ENCODE data around the gene STX8. TPM values are rescaled to one million over a fixed set of nuclear protein-coding genes. Genes with fewer than 3 reads are reported as not detected.
"Not testable (repeated sequence)": the region's sequence is repeated elsewhere in the genome, so short reads cannot be mapped to it uniquely, and the experiment has no call there.

The STX8 gene
- total RNA-seq, 2 experiments from 2014 or later: 84.8 to 91.7 TPM

DNA sequence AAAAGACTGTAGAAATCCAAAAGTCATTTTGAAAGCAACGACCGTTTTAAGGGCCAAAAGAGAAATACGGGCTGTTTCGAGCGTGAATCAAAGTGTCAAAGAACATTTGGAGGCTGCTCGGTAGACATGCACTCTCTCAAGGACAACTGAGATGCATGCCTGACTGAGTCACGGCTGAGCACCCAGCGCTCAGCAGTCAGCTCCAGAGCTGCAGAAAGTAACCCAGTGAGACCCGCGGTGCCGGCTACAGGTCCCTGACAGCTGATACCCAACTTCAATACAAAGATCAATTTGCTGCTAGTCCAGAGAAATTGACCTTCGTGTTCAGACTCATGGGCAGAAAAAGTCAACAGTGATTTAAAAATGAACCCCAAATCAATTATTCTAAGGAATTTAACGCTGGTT is 214.9 kb downstream of the STX8 start:
- Mint-ChIP-seq H3K9me3 (no peaks in the 10 kb centered on the region), H3K27me3 (no peaks in the 10 kb centered on the region), H3K4me3 (no peak overlapping the region), H3K4me1 (peaks cover 3% of the 10 kb centered on the region), H3K27ac (no peak overlapping the region), H3K36me3 (ENCODE audit: low read depth) (no peaks in the 10 kb centered on the region)
- DNase-seq: no peak
- ChIA-PET POLR2A (no interaction called here), CTCF (no interaction called here)

DNA sequence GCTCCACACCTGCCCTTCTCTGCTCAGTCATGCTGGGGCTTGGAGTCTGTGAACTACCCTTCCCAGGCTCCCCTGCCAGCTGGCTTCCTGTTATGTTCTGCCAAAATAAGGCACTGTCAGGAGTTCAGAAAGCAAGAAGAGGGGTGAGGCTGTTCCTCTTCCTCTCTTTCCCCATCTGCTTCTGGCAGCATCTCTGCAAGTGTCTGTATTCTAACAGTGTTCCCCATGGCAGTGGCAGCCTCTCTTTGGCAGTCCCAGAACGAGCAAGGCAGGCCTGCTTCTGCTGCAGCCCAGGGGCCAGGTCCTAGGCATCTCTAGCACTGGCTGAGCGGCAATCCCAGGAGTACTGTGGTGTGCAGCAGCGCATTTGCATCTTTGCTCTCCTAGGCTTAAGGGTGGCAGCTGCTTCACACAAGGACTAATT is 219.1 kb downstream of the STX8 start:
- no peak overlapping the region for H3K27ac Mint-ChIP-seq
- no peaks in the 10 kb centered on the region for H3K9me3 Mint-ChIP-seq
- H3K27me3 Mint-ChIP-seq: no peaks in the 10 kb centered on the region
- CTCF ChIA-PET: no interaction called here
- POLR2A ChIA-PET: no interaction called here
- no peaks in the 10 kb centered on the region for H3K36me3 Mint-ChIP-seq (ENCODE audit: low read depth)
- no peaks in the 10 kb centered on the region for H3K4me1 Mint-ChIP-seq
- DNase-seq: no peak
- H3K4me3 Mint-ChIP-seq: no peak overlapping the region

DNA sequence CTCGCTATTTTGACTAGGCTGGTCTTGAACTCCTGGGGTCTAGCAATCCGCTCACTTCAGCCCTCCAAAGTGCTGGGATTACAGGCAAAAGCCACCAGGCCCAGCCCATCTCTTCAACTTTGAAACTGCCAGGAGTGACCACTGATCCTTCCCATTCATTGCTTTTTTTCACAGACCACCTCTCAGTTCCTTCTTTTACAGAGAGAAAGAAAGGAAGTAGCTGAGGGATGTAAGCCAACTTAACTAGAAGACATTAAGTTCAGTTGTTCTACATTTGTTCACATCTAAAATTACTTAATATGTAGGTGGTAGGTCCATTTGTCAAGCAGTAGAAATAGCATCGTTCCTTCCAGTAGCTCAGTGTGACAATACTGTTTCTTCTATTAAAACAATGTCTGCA is 219.8 kb downstream of the STX8 start:
- no peak overlapping the region for H3K4me3 Mint-ChIP-seq
- no peaks in the 10 kb centered on the region for H3K4me1 Mint-ChIP-seq
- ChIA-PET POLR2A (no interaction called here), CTCF (interaction anchor here (0.7 kb wide), 1 partner anchor 17 kb away, joined by 3 read pairs; no protein-coding TSS in a partner anchor)
- H3K27ac Mint-ChIP-seq: no peak overlapping the region
- no peak for DNase-seq
- no peaks in the 10 kb centered on the region for H3K27me3 Mint-ChIP-seq
- no peaks in the 10 kb centered on the region for H3K9me3 Mint-ChIP-seq
- H3K36me3 Mint-ChIP-seq (ENCODE audit: low read depth): no peaks in the 10 kb centered on the region

DNA sequence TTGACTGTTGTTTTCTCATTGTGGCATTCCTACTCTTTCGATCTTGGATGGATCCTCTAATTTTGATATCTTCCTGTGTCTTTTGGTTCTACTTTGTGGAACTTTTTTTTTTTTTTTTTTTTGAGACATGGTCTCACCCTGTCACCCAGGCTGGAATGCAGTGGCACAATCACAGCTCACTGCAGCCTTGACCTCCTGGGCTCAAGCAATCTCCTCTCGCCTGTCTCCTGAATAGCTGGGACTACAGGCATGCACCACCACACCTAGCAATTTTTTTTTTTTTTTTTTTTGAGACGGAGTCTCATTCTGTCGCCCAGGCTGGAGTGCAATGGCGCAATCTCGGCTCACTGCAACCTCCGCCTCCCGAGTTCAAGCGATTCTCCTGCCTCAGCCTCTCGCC is 220.4 kb downstream of the STX8 start:
- CTCF ChIA-PET: interaction anchor here (0.5 to 0.7 kb wide), 3 partner anchors 17 to 155 kb away, joined by 3 to 6 read pairs (median 5); no protein-coding TSS in a partner anchor
- DNase-seq; H3K4me3 Mint-ChIP-seq; H3K36me3 Mint-ChIP-seq (ENCODE audit: low read depth); H3K27ac Mint-ChIP-seq; H3K9me3 Mint-ChIP-seq; POLR2A ChIA-PET; H3K4me1 Mint-ChIP-seq; H3K27me3 Mint-ChIP-seq: not testable (repeated sequence)

DNA sequence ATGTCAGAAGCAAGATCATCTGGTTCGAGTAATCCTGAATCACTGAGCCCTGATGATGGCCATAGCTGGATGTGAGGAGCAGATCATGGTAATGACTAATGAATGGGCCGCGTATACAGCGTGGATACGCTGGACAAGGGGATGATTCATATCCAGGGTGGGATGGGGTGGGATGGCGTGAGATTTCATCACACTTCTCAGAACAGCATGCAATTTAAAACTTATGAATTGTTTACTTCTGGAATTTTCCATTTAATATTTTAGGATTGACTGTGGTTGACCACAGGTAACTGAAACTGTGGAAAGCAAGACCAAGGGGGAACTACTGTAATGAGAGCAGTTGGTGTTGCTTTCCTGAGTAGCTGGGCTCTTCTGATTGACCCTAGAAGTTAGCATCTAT is 225.5 kb downstream of the STX8 start:
- Mint-ChIP-seq H3K9me3 (no peaks in the 10 kb centered on the region), H3K36me3 (ENCODE audit: low read depth) (no peaks in the 10 kb centered on the region), H3K4me1 (peaks cover 3% of the 10 kb centered on the region), H3K27ac (no peak overlapping the region), H3K27me3 (no peaks in the 10 kb centered on the region), H3K4me3 (no peak overlapping the region)
- no peak for DNase-seq
- POLR2A ChIA-PET: no interaction called here
- CTCF ChIA-PET: no interaction called here

DNA sequence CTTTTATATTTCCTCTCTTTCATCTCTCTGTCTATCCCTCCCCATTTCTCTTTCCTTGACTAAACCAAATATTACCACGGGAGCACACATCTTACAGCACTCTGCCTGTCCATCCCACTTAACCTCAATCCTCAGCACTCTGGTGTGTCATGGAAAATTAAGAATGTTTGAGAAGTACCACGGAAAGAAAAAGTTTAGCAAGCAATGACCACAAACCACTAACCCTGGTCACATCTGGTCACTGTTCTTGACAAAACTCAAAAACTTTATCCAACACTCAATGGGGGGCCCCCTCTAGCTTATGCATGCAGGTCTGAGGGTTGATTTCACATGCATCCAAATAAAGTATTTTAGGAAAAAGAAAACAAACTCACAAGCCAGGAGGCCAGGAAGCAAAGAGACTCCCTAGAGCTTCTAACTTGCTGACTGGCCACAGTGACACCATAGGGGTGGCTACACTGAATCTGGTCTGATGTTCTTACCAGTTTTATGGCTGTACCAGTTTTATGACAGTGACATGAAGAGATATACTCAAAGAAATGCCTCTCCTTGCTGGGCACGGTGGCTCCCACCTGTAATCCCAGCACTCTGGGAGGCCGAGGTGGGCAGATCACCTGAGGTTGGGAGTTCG is 229.2 kb downstream of the STX8 start:
- POLR2A ChIA-PET: no interaction called here
- Mint-ChIP-seq H3K27me3 (no peaks in the 10 kb centered on the region), H3K4me3 (no peak overlapping the region), H3K9me3 (no peaks in the 10 kb centered on the region), H3K27ac (no peak overlapping the region), H3K4me1 (peaks cover 3% of the 10 kb centered on the region), H3K36me3 (ENCODE audit: low read depth) (no peaks in the 10 kb centered on the region)
- DNase-seq: no peak
- CTCF ChIA-PET: interaction anchor here (0.6 kb wide), 1 partner anchor 177 kb away, joined by 3 read pairs; no protein-coding TSS in a partner anchor

DNA sequence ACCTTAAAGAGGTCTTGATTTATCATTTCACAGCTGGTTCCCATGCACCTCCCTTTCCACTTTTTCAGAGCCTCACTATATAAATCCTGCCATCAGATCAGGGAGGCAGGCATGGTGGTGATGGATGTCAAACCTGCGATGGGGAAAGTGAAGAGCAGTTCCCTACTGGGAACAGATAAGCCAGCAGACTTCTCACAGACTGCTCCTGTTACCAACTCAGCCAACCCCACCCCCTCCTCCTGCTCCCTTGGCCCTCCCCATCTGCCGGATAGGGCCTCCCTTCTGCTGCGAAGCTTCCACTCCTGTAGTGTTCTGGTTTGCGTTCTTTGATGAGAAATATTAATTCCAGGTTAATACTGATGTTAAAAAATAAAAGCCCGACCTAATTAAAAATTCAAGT is 232.1 kb downstream of the STX8 start:
- CTCF ChIA-PET: no interaction called here
- H3K27ac Mint-ChIP-seq: no peak overlapping the region
- H3K4me1 Mint-ChIP-seq: peaks cover 3% of the 10 kb centered on the region
- POLR2A ChIA-PET: no interaction called here
- peaks cover under 1% of the 10 kb centered on the region for H3K9me3 Mint-ChIP-seq
- H3K36me3 Mint-ChIP-seq (ENCODE audit: low read depth): no peaks in the 10 kb centered on the region
- no peaks in the 10 kb centered on the region for H3K27me3 Mint-ChIP-seq
- no peak overlapping the region for H3K4me3 Mint-ChIP-seq
- no peak for DNase-seq

DNA sequence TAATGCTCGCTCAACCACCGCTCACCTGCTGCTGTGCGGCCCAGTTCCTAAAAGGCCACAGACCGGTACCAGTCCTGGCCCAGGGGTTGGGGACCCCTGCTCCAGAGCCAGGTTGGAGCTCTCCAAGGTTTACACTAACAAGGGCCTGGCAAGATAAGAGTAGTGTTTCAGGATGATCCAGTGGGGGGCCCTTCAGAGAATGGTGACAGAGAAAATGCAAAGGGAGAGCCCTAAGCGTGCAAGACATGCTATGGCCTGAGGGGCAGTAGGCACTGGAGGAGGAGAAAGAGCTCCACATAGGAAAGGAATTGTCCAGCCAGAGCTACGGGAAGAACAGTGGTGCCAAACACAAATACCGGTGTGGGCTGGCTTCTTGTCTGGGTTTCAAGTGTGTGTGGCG is 233.4 kb downstream of the STX8 start:
- peaks cover 3% of the 10 kb centered on the region for H3K4me1 Mint-ChIP-seq
- H3K27me3 Mint-ChIP-seq: no peaks in the 10 kb centered on the region
- CTCF ChIA-PET: interaction anchor here (0.6 to 1.1 kb wide), 2 partner anchors 35 to 558 kb away, joined by 3 to 6 read pairs; no protein-coding TSS in a partner anchor
- no peak overlapping the region for H3K4me3 Mint-ChIP-seq
- peaks cover 2% of the 10 kb centered on the region for H3K36me3 Mint-ChIP-seq (ENCODE audit: low read depth)
- POLR2A ChIA-PET: no interaction called here
- H3K9me3 Mint-ChIP-seq: peaks cover 7% of the 10 kb centered on the region
- no peak for DNase-seq
- H3K27ac Mint-ChIP-seq: no peak overlapping the region

DNA sequence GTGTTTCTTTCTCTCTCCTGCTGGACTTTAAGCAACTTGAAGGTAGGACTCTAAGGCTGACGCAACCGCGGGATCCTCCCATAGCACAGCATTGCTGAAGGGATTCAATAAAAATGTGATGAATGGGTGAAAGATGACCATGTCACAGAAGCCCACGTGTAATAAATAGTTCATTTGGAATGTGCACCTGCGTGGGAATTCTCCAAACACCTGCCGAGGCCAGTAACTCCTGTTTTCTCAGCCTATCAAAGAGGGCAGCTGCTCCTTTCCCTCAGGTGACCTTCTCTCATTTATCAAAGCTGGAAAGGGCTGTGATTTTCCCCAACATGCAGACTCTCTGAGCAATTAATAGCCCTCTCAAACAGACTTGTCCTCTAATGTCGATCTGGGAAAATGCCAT is 235.7 kb downstream of the STX8 start:
- no peak overlapping the region for H3K27ac Mint-ChIP-seq
- POLR2A ChIA-PET: no interaction called here
- H3K27me3 Mint-ChIP-seq: no peaks in the 10 kb centered on the region
- H3K9me3 Mint-ChIP-seq: peaks cover 15% of the 10 kb centered on the region
- no peak overlapping the region for H3K4me3 Mint-ChIP-seq
- CTCF ChIA-PET: no interaction called here
- H3K4me1 Mint-ChIP-seq: no peaks in the 10 kb centered on the region
- peaks cover 2% of the 10 kb centered on the region for H3K36me3 Mint-ChIP-seq (ENCODE audit: low read depth)
- DNase-seq: no peak

DNA sequence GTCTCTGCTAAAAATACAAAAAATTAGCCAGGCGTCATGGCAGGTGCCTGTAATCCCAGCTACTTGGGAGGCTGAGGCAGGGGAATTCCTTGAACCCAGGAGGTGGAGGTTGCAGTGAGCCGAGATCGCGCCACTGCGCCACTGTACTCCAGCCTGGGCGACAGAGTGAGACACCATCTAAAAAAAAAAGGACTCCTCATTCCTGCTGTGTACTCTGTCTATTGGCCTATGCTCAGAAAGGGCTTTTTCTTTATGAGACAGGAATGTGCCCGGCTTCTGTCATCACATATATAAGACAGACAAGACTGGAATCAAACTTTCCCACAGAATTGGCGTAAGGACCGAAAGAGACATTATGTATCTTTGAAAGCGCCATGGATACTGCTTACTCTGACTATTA is 236.1 kb downstream of the STX8 start:
- H3K27ac Mint-ChIP-seq; H3K4me1 Mint-ChIP-seq; CTCF ChIA-PET; DNase-seq; H3K27me3 Mint-ChIP-seq; H3K36me3 Mint-ChIP-seq (ENCODE audit: low read depth); POLR2A ChIA-PET; H3K4me3 Mint-ChIP-seq: not testable (repeated sequence)
- H3K9me3 Mint-ChIP-seq: peaks cover 20% of the 10 kb centered on the region

DNA sequence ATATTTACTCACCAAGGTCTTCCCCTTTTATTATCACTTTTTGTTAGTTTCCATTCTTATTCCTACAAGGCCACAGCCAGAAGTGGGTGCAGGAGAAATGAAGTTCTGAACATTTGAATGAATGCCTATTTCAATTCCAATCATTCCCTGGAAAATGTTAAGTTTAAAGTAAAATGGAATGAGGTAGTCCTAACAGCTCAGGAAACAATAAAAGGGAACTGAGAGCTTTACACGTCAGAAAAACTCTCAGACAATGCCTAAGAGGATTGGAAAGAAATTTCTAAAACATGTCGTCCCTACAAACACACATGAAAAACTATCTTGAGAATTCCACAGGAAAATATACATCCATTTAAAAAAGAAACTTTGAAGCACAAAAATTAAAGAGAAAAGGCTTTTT is 238.8 kb downstream of the STX8 start:
- CTCF ChIA-PET: no interaction called here
- no peaks in the 10 kb centered on the region for H3K4me1 Mint-ChIP-seq

DNA sequence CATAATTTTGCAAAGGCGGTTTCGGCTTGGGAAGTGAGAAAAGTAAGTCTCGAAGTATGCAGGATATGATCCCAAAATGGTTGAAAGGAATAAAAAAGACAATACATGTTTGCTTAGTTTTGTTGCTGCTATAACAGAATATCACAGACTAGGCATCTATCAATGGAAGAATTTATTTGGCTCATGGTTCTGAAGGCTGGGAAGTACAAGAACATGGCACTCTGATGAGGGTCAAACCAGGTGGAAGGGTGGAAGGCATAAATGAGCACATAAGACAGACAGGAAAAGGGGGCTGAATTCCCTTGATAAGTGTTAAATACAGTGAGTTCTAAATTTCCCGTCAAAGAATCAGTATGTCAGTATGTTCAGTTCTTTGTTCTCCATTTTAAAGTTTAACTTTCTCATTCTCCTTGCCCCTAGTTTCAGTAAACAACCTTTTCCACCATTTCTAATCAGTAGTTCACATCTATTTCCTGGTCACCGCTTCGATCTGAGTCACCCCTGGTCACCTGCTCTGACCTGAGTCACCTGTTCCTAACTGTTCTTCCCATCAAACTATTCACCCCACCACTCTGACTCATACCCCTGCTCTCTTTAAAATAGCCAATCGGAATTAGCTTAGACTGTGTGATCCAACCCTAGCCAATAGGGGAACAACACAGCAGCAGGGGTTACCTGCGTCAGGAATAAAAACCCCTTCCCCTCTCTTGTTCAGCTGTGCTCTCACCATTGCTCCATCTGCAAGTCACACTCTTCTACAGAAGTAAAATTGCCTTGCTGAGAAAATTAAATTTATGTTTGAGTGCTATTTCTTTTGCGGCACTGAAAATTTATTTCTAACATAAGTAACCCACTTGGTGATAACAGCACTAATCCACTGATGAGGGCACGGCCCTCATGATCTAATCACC is 240.8 kb downstream of the STX8 start:
- no peak overlapping the region for H3K4me3 Mint-ChIP-seq
- no peak for DNase-seq
- no peak overlapping the region for H3K27ac Mint-ChIP-seq
- POLR2A ChIA-PET: no interaction called here
- CTCF ChIA-PET: no interaction called here
- peaks cover 6% of the 10 kb centered on the region for H3K36me3 Mint-ChIP-seq (ENCODE audit: low read depth)
- no peaks in the 10 kb centered on the region for H3K4me1 Mint-ChIP-seq
- peaks cover 25% of the 10 kb centered on the region for H3K9me3 Mint-ChIP-seq
- H3K27me3 Mint-ChIP-seq: no peaks in the 10 kb centered on the region

More for the DNA sequence above, 238.8 kb downstream of the STX8 start:
- DNase-seq: no peak
- Mint-ChIP-seq H3K27ac (peak overlapping the region; percentile 13), H3K9me3 (peaks cover 25% of the 10 kb centered on the region), H3K36me3 (ENCODE audit: low read depth) (peaks cover 6% of the 10 kb centered on the region), H3K27me3 (no peaks in the 10 kb centered on the region), H3K4me3 (no peak overlapping the region)
- POLR2A ChIA-PET: no interaction called here

DNA sequence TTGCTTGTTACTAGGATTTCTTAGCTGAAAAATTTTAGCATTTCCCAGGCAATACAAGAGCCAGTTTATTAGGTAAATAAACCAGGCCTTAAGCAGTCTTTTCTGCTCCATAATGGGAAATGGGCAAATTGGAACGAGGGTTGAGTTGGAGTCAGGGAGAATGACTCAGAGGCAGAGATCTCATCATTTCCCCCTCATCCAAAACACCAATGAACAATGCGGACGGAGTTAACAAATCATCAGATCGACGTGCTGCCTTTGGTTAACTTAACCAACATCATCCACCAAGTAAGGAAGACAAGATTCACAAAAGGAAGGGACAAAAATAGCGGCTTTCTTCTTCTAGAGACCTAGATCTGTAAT is 243.5 kb downstream of the STX8 start:
- H3K36me3 Mint-ChIP-seq (ENCODE audit: low read depth): peaks cover 4% of the 10 kb centered on the region
- no peak overlapping the region for H3K27ac Mint-ChIP-seq
- H3K9me3 Mint-ChIP-seq: peaks cover 18% of the 10 kb centered on the region
- POLR2A ChIA-PET: no interaction called here
- no peaks in the 10 kb centered on the region for H3K4me1 Mint-ChIP-seq
- no peak for DNase-seq
- CTCF ChIA-PET: no interaction called here
- H3K4me3 Mint-ChIP-seq: no peak overlapping the region
- H3K27me3 Mint-ChIP-seq: no peaks in the 10 kb centered on the region
